CD14-positive monocyte (primary cell): ENCODE data around the gene AHNAK. TPM values are rescaled to one million over a fixed set of nuclear protein-coding genes. Genes with fewer than 3 reads are reported as not detected.
A peak's percentile ranks its signal among the peaks of the same experiment; 100 is the strongest.

Experiments used
- DNase-seq, 3 donors: peaks; one replicate each; pipeline ENCODE4 v3.0.0-alpha.2; 2011 to 2022
- H2AFZ ChIP-seq: 2 replicates; pipeline ENCODE4 v1.6.0; 2012; ENCODE audit warnings: mild to moderate bottlenecking, low read depth, low read length, inconsistent platforms; ENCODE audit not compliant: insufficient read depth, poor library complexity, severe bottlenecking
- H3K27ac ChIP-seq, 2 donors: 1 replicate in 1 of 2; 2 replicates in 1 of 2; pipeline ENCODE4 v1.5.1; 2012 to 2013; ENCODE audit warnings: low read length in 2 of 2, control low read depth in 1 of 2, inconsistent platforms in 1 of 2, low read depth in 1 of 2, mild to moderate bottlenecking in 1 of 2
- H3K27me3 ChIP-seq, 2 donors: one replicate each; pipeline versions ENCODE4 v1.6.0 to v1.6.1; 2011 to 2013; ENCODE audit warnings: low read length in 2 of 2; ENCODE audit not compliant: control insufficient read depth in 2 of 2, insufficient read depth in 2 of 2
- H3K36me3 ChIP-seq, 2 donors: replicated peaks in 1 of 2; 1 replicate in 1 of 2; 2 replicates in 1 of 2; pipeline versions ENCODE4 v1.5.1 to v1.6.1; 2012 to 2013; ENCODE audit warnings: low read length in 2 of 2, control low read depth in 1 of 2, inconsistent platforms in 1 of 2, mild to moderate bottlenecking in 1 of 2; ENCODE audit not compliant: insufficient read depth in 2 of 2, control insufficient read depth in 1 of 2
- H3K4me1 ChIP-seq, 2 donors: 1 replicate in 1 of 2; 2 replicates in 1 of 2; pipeline versions ENCODE4 v1.5.1 to v1.6.1; 2012 to 2013; ENCODE audit warnings: low read length in 2 of 2, control low read depth in 1 of 2, inconsistent platforms in 1 of 2, mild to moderate bottlenecking in 1 of 2, moderate library complexity in 1 of 2; ENCODE audit not compliant: insufficient read depth in 2 of 2, control insufficient read depth in 1 of 2
- H3K4me2 ChIP-seq: replicated peaks from 2 replicates; pipeline ENCODE3; 2012; ENCODE audit warnings: low read length, moderate library complexity, mild to moderate bottlenecking; ENCODE audit not compliant: poor library complexity, severe bottlenecking; ENCODE audit errors: extremely low read depth
- H3K4me3 ChIP-seq, 3 experiments: fragments of 200-600 bp in 1 of 3; sonication (generic) in 1 of 3; replicated peaks in 1 of 3; 1 replicate in 2 of 3; 2 replicates in 1 of 3; pipeline ENCODE4 v1.5.1; 2011 to 2013; ENCODE audit warnings: low read length in 3 of 3, mild to moderate bottlenecking in 3 of 3, control low read depth in 2 of 3, low read depth in 2 of 3, inconsistent platforms in 1 of 3, moderate library complexity in 1 of 3
- H3K79me2 ChIP-seq: 2 replicates; pipeline ENCODE4 v1.6.0; 2012; ENCODE audit warnings: mild to moderate bottlenecking, control low read depth, inconsistent platforms, low read length, moderate library complexity; ENCODE audit not compliant: insufficient read depth
- H3K9ac ChIP-seq: 2 replicates; pipeline ENCODE4 v1.6.0; 2017; ENCODE audit warnings: low read length, mild to moderate bottlenecking; ENCODE audit not compliant: insufficient read depth, poor library complexity, severe bottlenecking
- H3K9me3 ChIP-seq, 2 donors: replicated peaks in 1 of 2; 1 replicate in 1 of 2; 2 replicates in 1 of 2; pipeline versions ENCODE4 v1.5.1 to v1.6.1; 2012 to 2013; ENCODE audit warnings: low read length in 2 of 2, control low read depth in 1 of 2; ENCODE audit not compliant: control insufficient read depth in 1 of 2, insufficient read depth in 1 of 2
- H4K20me1 ChIP-seq: 2 replicates; pipeline ENCODE4 v1.6.0; 2012; ENCODE audit warnings: mild to moderate bottlenecking, low read length, control low read depth, moderate library complexity; ENCODE audit not compliant: insufficient read depth
- H3K27ac Mint-ChIP-seq, 7 donors: one replicate each; pipeline ENCODE4 v1.8.0; 2020; ENCODE audit warnings: mild to moderate bottlenecking in 7 of 7, mixed read lengths in 7 of 7, moderate library complexity in 6 of 7, inconsistent platforms in 2 of 7
- H3K27me3 Mint-ChIP-seq, 3 donors: one replicate each; pipeline ENCODE4 v1.8.0; 2021 to 2022; ENCODE audit warnings: low read depth in 3 of 3, mild to moderate bottlenecking in 3 of 3, mixed read lengths in 3 of 3, moderate library complexity in 3 of 3, inconsistent platforms in 1 of 3
- H3K36me3 Mint-ChIP-seq, 2 donors: one replicate each; pipeline ENCODE4 v1.8.0; 2020; ENCODE audit warnings: mixed read lengths in 2 of 2, inconsistent platforms in 1 of 2, mild to moderate bottlenecking in 1 of 2
- H3K4me1 Mint-ChIP-seq: one replicate; pipeline ENCODE4 v1.8.0; 2020; ENCODE audit warnings: mild to moderate bottlenecking, mixed read lengths
- H3K4me3 Mint-ChIP-seq, 2 donors: one replicate each; pipeline ENCODE4 v1.8.0; 2020; ENCODE audit warnings: mild to moderate bottlenecking in 2 of 2, mixed read lengths in 2 of 2, moderate library complexity in 1 of 2
- H3K9me3 Mint-ChIP-seq, 7 donors: one replicate each; pipeline ENCODE4 v1.8.0; 2020 to 2022; ENCODE audit warnings: mixed read lengths in 7 of 7, mild to moderate bottlenecking in 6 of 7, moderate library complexity in 6 of 7, inconsistent platforms in 2 of 7
- WGBS: methylation state at CpG from one replicate; pipeline ENCODE4 v1.1.5; 2013; ENCODE audit warnings: missing lambda C conversion rate; ENCODE audit not compliant: insufficient coverage; 5-methylcytosine and 5-hydroxymethylcytosine counted together
- intact Hi-C, 2 donors: fragments of 100-400 bp; cut with micrococcal nuclease; formaldehyde crosslinking; loops; one replicate each; pipeline versions ENCODE4 v1.15.0 to v1.15.1; 2023
- polyA plus RNA-seq, 3 donors: library from polyadenylated mRNA; depleted of rRNA in 1 of 3; unstranded in 2 of 3; stranded (reverse) in 1 of 3; fragments of 300-500 nt in 2 of 3; fragments of >200 nt in 1 of 3; fragmentation: Illumina TruSeq in 2 of 3; gene quantifications; 1 replicate in 2 of 3; 2 replicates in 1 of 3; pipeline ENCODE4 v1.2.3, GENCODE V29; 2012 to 2021
- TF ChIP-seq, protein P1 (sequence below): fragments of 200-600 bp; IDR thresholded peaks from one replicate; pipeline ENCODE4 v1.8.0; 2022; ENCODE audit warnings: antibody characterized with exemption, mild to moderate bottlenecking

AHNAK gene
- polyA plus RNA-seq, 3 donors: 80.0 to 201 (median 103) TPM

DNA sequence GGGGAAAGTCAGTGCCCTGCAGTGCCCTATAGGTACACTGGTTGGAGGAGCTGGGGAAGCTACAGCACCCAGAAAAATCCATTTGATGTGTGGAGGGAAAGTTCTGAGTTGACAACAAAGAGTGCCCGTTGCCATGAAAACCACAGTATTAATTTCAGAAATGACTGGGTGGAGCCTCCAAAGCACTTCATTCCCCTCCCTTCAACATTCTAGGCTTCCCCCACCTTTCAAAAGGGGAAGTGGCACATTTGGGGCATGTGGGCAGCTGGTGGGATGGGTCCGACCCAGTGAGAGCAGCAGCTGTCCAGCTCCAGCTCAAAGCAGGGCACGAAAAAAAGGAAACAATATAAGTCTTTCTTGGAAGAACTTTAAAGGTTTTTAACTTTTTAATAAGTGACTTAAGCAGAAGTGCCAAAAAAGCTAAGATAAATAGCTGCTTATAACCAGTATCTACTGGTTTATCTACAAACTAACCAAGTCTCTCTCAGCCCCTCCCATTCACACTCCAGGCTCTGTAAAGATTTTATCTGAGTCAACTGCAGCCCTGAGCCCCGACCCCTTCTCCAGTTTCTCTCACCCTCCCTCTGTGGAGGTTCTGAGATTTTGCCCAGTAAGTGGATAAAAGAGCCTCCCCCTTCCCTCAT is 9.0 kb upstream of the AHNAK start:
- peaks cover 20% of the 10 kb centered on the region in 2 donors for H3K36me3 ChIP-seq
- intact Hi-C loops: no loop called here
- H3K4me1 ChIP-seq: peaks cover 82 to 86% of the 10 kb centered on the region in 2 donors
- peak overlapping the region; percentile 92 for H3K9ac ChIP-seq
- Mint-ChIP-seq H3K4me1 (peaks cover 81% of the 10 kb centered on the region), H3K27me3 (peaks cover 0 to 17% (median 2%) of the 10 kb centered on the region in 3 donors), H3K36me3 (peaks cover 16 to 29% of the 10 kb centered on the region in 2 donors), H3K4me3 (peak overlapping the region; percentile 74 to 93), H3K9me3 (no peaks in the 10 kb centered on the region), H3K27ac (peak overlapping the region; percentile 100)
- H3K9me3 ChIP-seq: no peaks in the 10 kb centered on the region
- no peaks in the 10 kb centered on the region for H3K27me3 ChIP-seq
- DNase-seq: peak; percentile 94 to 96 (median 96)
- peak overlapping the region; percentile 11 to 72 (median 25) for H3K4me3 ChIP-seq
- TF ChIP-seq, protein P1, sequence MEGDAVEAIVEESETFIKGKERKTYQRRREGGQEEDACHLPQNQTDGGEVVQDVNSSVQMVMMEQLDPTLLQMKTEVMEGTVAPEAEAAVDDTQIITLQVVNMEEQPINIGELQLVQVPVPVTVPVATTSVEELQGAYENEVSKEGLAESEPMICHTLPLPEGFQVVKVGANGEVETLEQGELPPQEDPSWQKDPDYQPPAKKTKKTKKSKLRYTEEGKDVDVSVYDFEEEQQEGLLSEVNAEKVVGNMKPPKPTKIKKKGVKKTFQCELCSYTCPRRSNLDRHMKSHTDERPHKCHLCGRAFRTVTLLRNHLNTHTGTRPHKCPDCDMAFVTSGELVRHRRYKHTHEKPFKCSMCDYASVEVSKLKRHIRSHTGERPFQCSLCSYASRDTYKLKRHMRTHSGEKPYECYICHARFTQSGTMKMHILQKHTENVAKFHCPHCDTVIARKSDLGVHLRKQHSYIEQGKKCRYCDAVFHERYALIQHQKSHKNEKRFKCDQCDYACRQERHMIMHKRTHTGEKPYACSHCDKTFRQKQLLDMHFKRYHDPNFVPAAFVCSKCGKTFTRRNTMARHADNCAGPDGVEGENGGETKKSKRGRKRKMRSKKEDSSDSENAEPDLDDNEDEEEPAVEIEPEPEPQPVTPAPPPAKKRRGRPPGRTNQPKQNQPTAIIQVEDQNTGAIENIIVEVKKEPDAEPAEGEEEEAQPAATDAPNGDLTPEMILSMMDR: no peak
- H3K79me2 ChIP-seq: peaks cover 50% of the 10 kb centered on the region
- H3K4me2 ChIP-seq: peak overlapping the region; percentile 77
- peak overlapping the region; percentile 95 to 100 for H3K27ac ChIP-seq
- whole genome bisulfite sequencing: no CpG with 5 or more reads among the region's 4 CpGs
- H2AFZ ChIP-seq: no peak overlapping the region
- H4K20me1 ChIP-seq: peaks cover 16% of the 10 kb centered on the region

DNA sequence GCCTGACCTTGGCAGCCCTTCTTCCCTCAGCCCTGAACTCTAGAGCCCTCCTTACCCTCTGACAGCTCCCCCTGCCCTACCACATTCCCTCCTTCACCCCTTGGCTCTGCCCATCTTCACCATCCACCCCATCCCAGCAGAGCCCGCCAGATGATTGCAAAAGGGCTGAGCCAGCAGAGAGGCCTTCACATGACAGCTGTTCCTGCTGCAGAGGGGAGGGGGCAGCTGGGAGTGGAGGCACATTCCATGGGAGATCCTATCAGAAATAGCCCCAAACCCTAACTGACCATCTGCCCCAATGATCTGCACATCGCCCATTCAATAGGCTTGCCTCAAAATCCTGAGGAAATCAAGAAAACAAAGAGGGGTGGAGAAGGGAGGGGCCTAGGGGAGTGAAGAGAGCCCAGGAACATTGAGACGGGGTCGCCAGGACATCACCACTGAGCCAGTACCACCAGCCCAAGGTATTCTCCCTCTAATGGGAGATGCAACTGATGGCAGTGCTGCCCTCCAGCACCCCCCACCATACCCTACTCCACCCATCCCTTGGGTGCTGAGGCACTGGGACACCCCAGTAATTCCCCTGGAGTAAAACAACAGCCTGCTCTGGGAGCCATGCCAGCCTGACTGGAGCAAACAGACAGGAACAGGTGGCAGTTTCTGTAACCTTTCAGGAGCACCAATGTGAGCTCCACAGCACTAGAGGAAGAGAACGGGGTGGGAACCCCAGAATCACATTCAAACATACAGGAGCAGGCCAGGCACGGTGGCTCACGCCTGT is 8.0 kb upstream of the AHNAK start:
- Mint-ChIP-seq H3K36me3 (peaks cover 11 to 22% of the 10 kb centered on the region in 2 donors), H3K9me3 (no peaks in the 10 kb centered on the region), H3K4me1 (peaks cover 79% of the 10 kb centered on the region), H3K27ac (peak overlapping the region; percentile 100), H3K27me3 (peaks cover 0 to 23% (median 2%) of the 10 kb centered on the region in 3 donors), H3K4me3 (peak overlapping the region; percentile 70 to 93)
- Histone ChIP-seq H3K4me3 (peak overlapping the region in 1 of 3 experiments; percentile 72), H3K27ac (peak overlapping the region; percentile 95 to 100), H3K79me2 (peaks cover 40% of the 10 kb centered on the region), H3K9ac (peak overlapping the region; percentile 92), H3K9me3 (no peaks in the 10 kb centered on the region), H2AFZ (no peak overlapping the region), H3K27me3 (no peaks in the 10 kb centered on the region), H3K36me3 (peaks cover 12 to 14% of the 10 kb centered on the region in 2 donors), H3K4me1 (peaks cover 78% of the 10 kb centered on the region in 2 donors), H3K4me2 (peak overlapping the region; percentile 77), H4K20me1 (peaks cover 8% of the 10 kb centered on the region)
- WGBS: 60% methylated on average over 3 of the region's 7 CpGs
- TF ChIP-seq, protein P1: no peak
- intact Hi-C loops: loop anchor here in 1 of 2 donors (5.0 kb wide), 1 partner anchor 587 kb away; the partner anchor contains the start of gene FTH1
- peak in 2 of 3 donors; percentile 20 to 32 for DNase-seq
